GM23248 (cell line): ENCODE results near the gene KLHDC8B.

ENCODE experiments used
- EZH2 ChIP-seq: fragments of 200-600 bp; sonication (generic); IDR thresholded peaks from 2 replicates; pipeline ENCODE4 v1.6.1; 2018; ENCODE audit warnings: antibody characterized with exemption, mild to moderate bottlenecking; ENCODE audit not compliant: insufficient read depth, poor library complexity, severe bottlenecking
- EZH2phosphoT487 ChIP-seq: fragments of 200-600 bp; sonication (generic); IDR thresholded peaks from 2 replicates; pipeline ENCODE4 v1.6.1; 2018; ENCODE audit warnings: antibody characterized with exemption, moderate library complexity, mild to moderate bottlenecking, low read depth; ENCODE audit not compliant: insufficient read depth

DNA sequence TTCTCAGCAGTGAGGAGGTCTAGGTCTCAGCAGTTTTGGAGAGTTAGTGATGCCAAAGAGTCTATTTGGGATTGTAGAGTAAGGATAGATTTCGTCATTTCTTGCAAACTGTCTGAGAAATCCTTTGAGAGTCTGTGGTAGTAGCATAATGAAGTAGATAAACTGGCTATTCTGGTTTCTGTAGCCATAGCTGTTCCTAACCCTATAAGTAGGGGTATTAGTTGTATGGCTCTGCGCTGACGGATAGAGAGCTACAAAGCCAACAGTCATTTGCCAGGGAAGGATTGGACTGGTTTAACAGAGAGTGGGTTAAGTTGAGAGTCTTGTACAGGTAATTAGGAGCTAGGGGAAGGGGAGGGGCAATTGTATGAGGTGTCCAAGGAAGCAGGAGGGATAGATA is 50.6 kb downstream of the KLHDC8B start:
- TF ChIP-seq EZH2 = no peak
- no peak for TF ChIP-seq EZH2phosphoT487
